AG09309 (cell line): ENCODE data around the gene CEACAM21.
A peak's percentile ranks its signal among the peaks of the same experiment; 100 is the strongest.

Experiments
- DNase-seq: peaks from one replicate; pipeline ENCODE4 v3.0.0-alpha.2; 2010; ENCODE audit warnings: low read depth
- H3K4me3 ChIP-seq: 2 replicates; pipeline ENCODE4 v1.5.1; 2011; ENCODE audit warnings: mild to moderate bottlenecking, low read depth, low read length, moderate library complexity; ENCODE audit not compliant: control insufficient read depth
- CTCF ChIP-seq: IDR thresholded peaks from 2 replicates; pipeline ENCODE4 v1.5.1; 2011; ENCODE audit warnings: mild to moderate bottlenecking, low read depth, low read length, inconsistent platforms; ENCODE audit not compliant: insufficient read depth, control insufficient read depth; ENCODE audit errors: missing control alignments

The CEACAM21 gene

DNA sequence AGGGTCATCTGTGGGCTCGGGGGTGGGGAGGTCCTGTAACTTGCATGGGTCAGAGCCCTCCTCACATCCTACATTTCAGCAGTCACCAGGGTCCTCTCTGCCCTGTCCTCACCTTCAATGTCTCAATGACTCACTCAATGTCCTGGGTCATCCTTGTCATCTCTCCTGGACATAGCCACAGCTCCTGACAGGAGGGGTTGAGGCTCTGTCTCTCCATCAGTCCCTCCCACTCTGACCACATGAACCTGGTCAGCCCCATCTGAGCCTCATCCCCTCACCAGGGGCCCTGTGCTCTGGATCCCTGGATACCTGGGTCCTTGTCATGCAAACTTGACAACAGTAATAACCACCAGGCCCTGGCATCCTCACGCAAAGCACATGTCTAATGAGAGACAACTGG lies 13.4 kb downstream of the CEACAM21 start:
- no peak for DNase-seq
- no peak for TF ChIP-seq CTCF
- H3K4me3 ChIP-seq = no peak overlapping the region

DNA sequence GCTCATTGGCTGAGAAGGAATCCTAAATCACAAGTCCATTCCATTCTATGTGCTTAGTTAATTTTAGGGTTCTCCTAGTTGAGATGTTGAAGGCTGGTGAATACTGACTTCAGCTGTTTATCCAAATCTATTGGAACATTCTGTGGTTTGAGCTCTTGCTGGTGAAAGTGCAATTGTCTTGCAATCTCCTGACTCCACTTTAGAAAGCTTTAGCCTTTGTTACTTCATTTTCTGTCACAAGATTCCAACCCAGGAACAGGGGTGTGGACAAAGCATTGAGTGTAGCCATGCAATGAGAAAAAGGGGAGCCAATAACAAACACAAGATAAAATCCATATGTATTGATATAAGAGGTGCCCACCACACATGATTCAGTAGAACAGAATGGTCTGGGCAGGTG lies 15.0 kb downstream of the CEACAM21 start:
- TF ChIP-seq CTCF = no peak
- DNase-seq = no peak

GRCh38 chr19:41591951-41592562 lies 16.1 kb downstream of the CEACAM21 start:
- TF ChIP-seq CTCF = no peak
- no peak overlapping the region for H3K4me3 ChIP-seq
- DNase-seq = no peak

More for the DNA sequence above, 15.0 kb downstream of the CEACAM21 start:
- no peak overlapping the region for H3K4me3 ChIP-seq

- TF ChIP-seq CTCF = peak; percentile 66
- no peak overlapping the region for H3K4me3 ChIP-seq
- DNase-seq = peak; percentile 39
These were observed 19.4 kb downstream of the CEACAM21 start for GRCh38 chr19:41595258-41595889.

- no peak for TF ChIP-seq CTCF
- no peak for DNase-seq
- no peak overlapping the region for H3K4me3 ChIP-seq
These were observed 19.9 kb downstream of the CEACAM21 start for GRCh38 chr19:41595890-41596280.

DNA sequence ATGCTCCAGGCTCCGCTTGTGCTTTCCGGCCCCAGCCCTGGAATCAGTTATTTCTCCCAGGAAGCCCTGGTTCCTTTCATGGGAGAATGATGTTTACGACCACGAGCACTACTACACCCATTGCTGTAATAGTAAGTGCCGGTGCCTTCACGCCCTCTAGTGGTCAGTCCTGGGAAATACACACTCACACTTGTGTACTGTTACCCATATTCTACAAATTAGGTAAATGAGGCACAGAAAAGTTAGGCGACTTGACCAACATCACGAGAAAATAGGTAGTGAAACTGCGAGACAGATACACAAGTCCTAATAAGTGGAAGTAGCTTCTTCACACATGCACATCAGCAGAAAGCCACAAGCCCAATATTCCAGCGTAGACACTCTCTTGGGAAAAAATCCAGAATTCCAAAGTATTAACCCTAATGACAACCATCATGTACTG lies 21.7 kb downstream of the CEACAM21 start:
- no peak overlapping the region for H3K4me3 ChIP-seq
- TF ChIP-seq CTCF = peak; percentile 95
- peak; percentile 16 for DNase-seq
